Measurements from ENCODE around the gene RTTN. TPM values are rescaled to one million over a fixed set of nuclear protein-coding genes. Genes with fewer than 3 reads are reported as not detected.
A peak's percentile ranks its signal among the peaks of the same experiment; 100 is the strongest.

The RTTN gene
- total RNA-seq, 2 experiments from 2014 or later: 27.0 to 27.2 TPM

DNA sequence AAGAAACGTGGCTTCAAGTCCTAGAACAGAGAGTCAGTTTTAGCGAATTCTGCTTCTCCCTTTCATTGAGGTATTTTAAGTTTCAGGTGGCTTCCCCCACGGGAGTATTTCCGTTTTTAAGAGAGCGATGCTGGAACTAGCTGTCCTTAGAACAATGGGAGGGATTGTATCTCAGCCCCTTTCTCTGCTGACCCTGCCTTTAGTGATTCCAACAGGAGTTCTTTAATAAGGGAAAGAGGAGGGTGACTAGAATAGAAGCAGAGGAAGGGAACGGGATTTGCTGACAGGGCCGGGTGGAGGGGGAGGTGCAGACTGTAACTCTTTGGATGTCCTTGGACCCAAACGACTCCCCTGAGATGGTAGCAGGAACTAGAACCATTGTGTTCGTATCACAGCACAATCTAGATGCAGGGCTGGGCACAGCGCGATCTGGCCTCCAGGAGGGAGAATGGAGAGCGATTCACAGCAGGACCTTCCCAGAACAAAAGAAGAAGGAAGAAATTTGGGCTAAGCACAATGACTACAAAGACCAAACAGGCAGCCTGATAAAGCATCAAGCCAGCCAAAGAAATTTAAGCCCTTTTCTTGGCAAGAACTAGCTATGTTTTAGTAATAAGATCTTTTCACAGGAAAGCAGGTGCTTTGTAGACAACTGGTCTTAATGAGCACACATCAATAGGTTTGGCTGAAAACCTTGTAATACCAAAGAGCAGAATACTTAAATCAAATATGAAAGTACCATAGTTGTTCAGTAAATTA is 15.8 kb upstream of the RTTN start:
- ChIA-PET POLR2A (no interaction called here), CTCF (interaction anchor here (1.4 kb wide), 1 partner anchor 213 kb away, joined by 4 read pairs; no protein-coding TSS in a partner anchor)
- H3K4me1 Mint-ChIP-seq (ENCODE audit: low read depth): no peaks in the 10 kb centered on the region
- no peak overlapping the region for H3K4me3 Mint-ChIP-seq
- no peaks in the 10 kb centered on the region for H3K36me3 Mint-ChIP-seq (ENCODE audit: low read depth)
- intact Hi-C loops (cut with micrococcal nuclease): no loop called here
- DNase-seq (no peak), ATAC-seq (no peak)
- TF ChIP-seq, protein P1, sequence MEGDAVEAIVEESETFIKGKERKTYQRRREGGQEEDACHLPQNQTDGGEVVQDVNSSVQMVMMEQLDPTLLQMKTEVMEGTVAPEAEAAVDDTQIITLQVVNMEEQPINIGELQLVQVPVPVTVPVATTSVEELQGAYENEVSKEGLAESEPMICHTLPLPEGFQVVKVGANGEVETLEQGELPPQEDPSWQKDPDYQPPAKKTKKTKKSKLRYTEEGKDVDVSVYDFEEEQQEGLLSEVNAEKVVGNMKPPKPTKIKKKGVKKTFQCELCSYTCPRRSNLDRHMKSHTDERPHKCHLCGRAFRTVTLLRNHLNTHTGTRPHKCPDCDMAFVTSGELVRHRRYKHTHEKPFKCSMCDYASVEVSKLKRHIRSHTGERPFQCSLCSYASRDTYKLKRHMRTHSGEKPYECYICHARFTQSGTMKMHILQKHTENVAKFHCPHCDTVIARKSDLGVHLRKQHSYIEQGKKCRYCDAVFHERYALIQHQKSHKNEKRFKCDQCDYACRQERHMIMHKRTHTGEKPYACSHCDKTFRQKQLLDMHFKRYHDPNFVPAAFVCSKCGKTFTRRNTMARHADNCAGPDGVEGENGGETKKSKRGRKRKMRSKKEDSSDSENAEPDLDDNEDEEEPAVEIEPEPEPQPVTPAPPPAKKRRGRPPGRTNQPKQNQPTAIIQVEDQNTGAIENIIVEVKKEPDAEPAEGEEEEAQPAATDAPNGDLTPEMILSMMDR (IDR thresholded peaks at IDR 0.05): no peak
- H3K9me3 Mint-ChIP-seq: no peaks in the 10 kb centered on the region
- H3K27me3 Mint-ChIP-seq: peaks cover 27% of the 10 kb centered on the region
- H3K27ac Mint-ChIP-seq: no peak overlapping the region

DNA sequence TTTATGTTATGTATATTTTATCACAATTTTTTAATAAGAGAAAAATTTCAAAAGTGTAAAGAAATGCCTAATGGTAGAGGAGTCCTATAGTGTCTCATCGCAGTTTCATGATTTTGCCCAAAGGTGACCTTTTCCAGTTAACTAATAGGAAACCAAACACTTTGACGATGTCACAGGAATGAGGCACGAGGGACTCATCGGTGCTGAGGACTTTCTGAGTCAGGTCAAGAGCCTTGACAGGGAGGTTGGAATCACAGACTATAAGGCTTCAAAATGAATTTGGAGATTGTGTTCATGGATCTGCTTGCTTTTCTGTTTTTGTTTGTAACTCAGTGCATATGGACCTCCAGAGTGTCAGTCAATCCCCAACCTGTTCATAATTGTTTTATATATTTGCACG is 15.1 kb upstream of the RTTN start:
- POLR2A ChIA-PET: no interaction called here
- no peak for ATAC-seq

DNA sequence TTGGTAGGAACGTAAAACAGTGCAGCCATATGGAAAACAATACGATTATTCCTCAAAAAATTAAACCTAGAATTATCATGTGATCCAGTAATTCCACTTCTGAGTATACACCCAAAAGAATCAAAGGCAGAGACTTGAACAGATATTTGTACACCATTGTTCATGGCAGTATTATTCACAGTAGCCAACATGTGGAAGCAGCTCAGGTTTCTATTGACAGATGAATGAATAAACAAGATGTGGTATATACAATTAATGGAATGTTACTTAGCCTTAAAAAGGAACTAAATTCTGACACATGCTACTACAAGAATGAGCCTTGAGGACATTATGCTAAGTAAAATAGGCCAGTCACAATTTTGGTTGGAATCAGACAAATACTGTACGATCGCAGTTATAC is 14.2 kb upstream of the RTTN start:
- Mint-ChIP-seq H3K9me3 (no peaks in the 10 kb centered on the region), H3K4me3 (no peak overlapping the region), H3K27me3 (peaks cover 27% of the 10 kb centered on the region), H3K4me1 (ENCODE audit: low read depth) (no peaks in the 10 kb centered on the region), H3K36me3 (ENCODE audit: low read depth) (no peaks in the 10 kb centered on the region), H3K27ac (no peak overlapping the region)
- DNase-seq (no peak), ATAC-seq (no peak)
- intact Hi-C loops (cut with micrococcal nuclease): no loop called here
- ChIA-PET CTCF (no interaction called here), POLR2A (no interaction called here)
- TF ChIP-seq, protein P1 (IDR thresholded peaks at IDR 0.05): no peak

More for the DNA sequence above, 15.1 kb upstream of the RTTN start:
- Mint-ChIP-seq H3K4me1 (ENCODE audit: low read depth) (no peaks in the 10 kb centered on the region), H3K27ac (no peak overlapping the region), H3K36me3 (ENCODE audit: low read depth) (no peaks in the 10 kb centered on the region), H3K4me3 (no peak overlapping the region), H3K9me3 (no peaks in the 10 kb centered on the region), H3K27me3 (peaks cover 27% of the 10 kb centered on the region)
- intact Hi-C loops (cut with micrococcal nuclease): no loop called here
- TF ChIP-seq, protein P1 (IDR thresholded peaks at IDR 0.05): no peak
- DNase-seq: no peak
- CTCF ChIA-PET: no interaction called here

DNA sequence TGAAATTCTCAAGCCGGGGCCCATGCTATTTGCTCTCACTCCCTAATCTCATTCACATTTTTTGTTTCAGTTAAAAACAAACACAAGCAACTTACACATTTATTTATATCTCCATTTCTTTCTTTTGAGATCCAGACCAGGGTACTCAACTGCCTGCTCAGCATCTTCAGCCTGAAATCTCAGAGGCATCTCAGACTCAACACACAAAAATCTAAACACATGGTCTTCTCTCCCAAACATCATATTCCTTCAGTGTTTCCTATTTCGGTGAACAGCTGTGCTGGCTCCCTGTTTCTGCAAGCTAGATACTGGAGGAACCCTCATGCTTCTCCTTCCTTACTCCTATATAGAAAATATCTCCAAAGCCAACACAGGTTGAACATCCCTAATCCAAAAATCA is 11.3 kb upstream of the RTTN start:
- CTCF ChIA-PET: no interaction called here

DNA sequence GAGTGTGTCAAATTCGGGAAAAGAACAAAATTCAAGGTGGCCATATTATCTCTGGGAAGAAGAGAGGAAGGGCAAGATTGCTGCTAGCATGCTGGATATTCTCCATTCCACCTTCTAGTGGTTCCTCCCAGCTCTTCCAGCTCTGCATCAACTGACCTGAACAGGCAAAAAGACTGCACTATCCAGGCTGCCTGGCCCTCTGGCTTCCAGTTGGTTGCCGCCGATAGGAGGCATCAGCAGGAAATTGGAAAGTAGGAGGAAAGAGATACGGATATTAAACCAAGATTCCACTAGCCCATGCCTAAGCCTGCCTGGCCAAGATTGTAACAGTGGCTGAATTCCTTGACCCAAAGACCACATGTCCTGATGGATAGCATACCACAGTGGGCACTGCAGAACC is 1.7 kb upstream of the RTTN start:
- intact Hi-C loops (cut with micrococcal nuclease): loop anchor here (5.0 kb wide), 1 partner anchor 1490 kb away; the partner anchor contains the start of gene TMX3
- Mint-ChIP-seq H3K4me3 (no peak overlapping the region), H3K27me3 (peaks cover 4% of the 10 kb centered on the region), H3K27ac (peak overlapping the region; percentile 65), H3K4me1 (ENCODE audit: low read depth) (peaks cover 26% of the 10 kb centered on the region), H3K36me3 (ENCODE audit: low read depth) (peaks cover 6% of the 10 kb centered on the region), H3K9me3 (no peaks in the 10 kb centered on the region)
- DNase-seq (no peak), ATAC-seq (no peak)
- ChIA-PET POLR2A (no interaction called here), CTCF (interaction anchor here (1.8 to 2.8 kb wide), 2 partner anchors 12 to 227 kb away, joined by 9 to 11 read pairs; no protein-coding TSS in a partner anchor)
- TF ChIP-seq, protein P1 (IDR thresholded peaks at IDR 0.05): no peak

More for the DNA sequence above, 11.3 kb upstream of the RTTN start:
- no peak overlapping the region for H3K4me3 Mint-ChIP-seq
- H3K27me3 Mint-ChIP-seq: peaks cover 23% of the 10 kb centered on the region
- DNase-seq: no peak
- POLR2A ChIA-PET: no interaction called here
- ATAC-seq: no peak
- no peak overlapping the region for H3K27ac Mint-ChIP-seq
- intact Hi-C loops (cut with micrococcal nuclease): no loop called here
- H3K36me3 Mint-ChIP-seq (ENCODE audit: low read depth): no peaks in the 10 kb centered on the region
- H3K9me3 Mint-ChIP-seq: no peaks in the 10 kb centered on the region
- TF ChIP-seq, protein P1 (IDR thresholded peaks at IDR 0.05): no peak
- H3K4me1 Mint-ChIP-seq (ENCODE audit: low read depth): no peaks in the 10 kb centered on the region

Data from activated CD8-positive, alpha-beta T cell treated with anti-CD3 and anti-CD28 coated beads for 36 hours (primary cell).